Uterus (tissue), 2 donors: ENCODE data around the gene ZNF776.

Source experiments
- CTCF ChIP-seq, 4 experiments: fragments of 200-600 bp in 2 of 4; fragments of 450-650 bp in 2 of 4; sonication (generic) in 2 of 4; IDR thresholded peaks; one replicate each; pipeline ENCODE4 v1.5.1; 2016 to 2019; ENCODE audit warnings: antibody characterized with exemption in 4 of 4, mild to moderate bottlenecking in 2 of 4, moderate library complexity in 1 of 4
- POLR2A ChIP-seq, 2 donors: fragments of 450-650 bp; IDR thresholded peaks; one replicate each; pipeline ENCODE4 v1.6.1; 2016; ENCODE audit warnings: antibody characterized with exemption in 2 of 2, mild to moderate bottlenecking in 1 of 2, moderate library complexity in 1 of 2

GRCh38 chr19:57755031-57755430 is 8.4 kb downstream of the ZNF776 start:
- no peak for TF ChIP-seq CTCF (IDR thresholded peaks at IDR 0.05)
- no peak for TF ChIP-seq POLR2A (IDR thresholded peaks at IDR 0.05)
